Skeletal muscle tissue (tissue), 4 donors: ENCODE data around the gene ZNF784. TPM values are rescaled to one million over a fixed set of nuclear protein-coding genes. Genes with fewer than 3 reads are reported as not detected.

Source experiments
- H3K27ac ChIP-seq: one replicate; pipeline ENCODE4 v1.7.0; 2013; ENCODE audit warnings: mild to moderate bottlenecking, low read depth, low read length, inconsistent platforms
- H3K27me3 ChIP-seq, 3 donors: one replicate each; pipeline ENCODE4 v1.7.0; 2013; ENCODE audit warnings: low read length in 3 of 3; ENCODE audit not compliant: control insufficient read depth in 3 of 3, insufficient read depth in 3 of 3
- H3K36me3 ChIP-seq, 3 donors: one replicate each; pipeline ENCODE4 v1.7.0; 2013; ENCODE audit warnings: low read length in 3 of 3; ENCODE audit not compliant: control insufficient read depth in 3 of 3, insufficient read depth in 3 of 3
- H3K4me1 ChIP-seq, 3 donors: one replicate each; pipeline ENCODE4 v1.7.0; 2013; ENCODE audit warnings: low read length in 3 of 3, mild to moderate bottlenecking in 3 of 3; ENCODE audit not compliant: control insufficient read depth in 3 of 3, insufficient read depth in 3 of 3
- H3K4me3 ChIP-seq, 3 donors: one replicate each; pipeline ENCODE4 v1.7.0; 2013; ENCODE audit warnings: low read length in 3 of 3
- H3K9ac ChIP-seq, 3 donors: one replicate each; pipeline ENCODE4 v1.7.0; 2013; ENCODE audit warnings: low read length in 3 of 3, mild to moderate bottlenecking in 3 of 3, moderate library complexity in 2 of 3, low read depth in 1 of 3
- H3K9me3 ChIP-seq, 3 donors: one replicate each; pipeline ENCODE4 v1.7.0; 2013; ENCODE audit warnings: low read length in 3 of 3; ENCODE audit not compliant: control insufficient read depth in 3 of 3
- total RNA-seq: library from RNA; depleted of rRNA; stranded (reverse); fragments of >200 nt; gene quantifications from one replicate; pipeline ENCODE4 v1.2.3, GENCODE V29; 2014
- donor health status: Osteomylitis.

Gene ZNF784
- total RNA-seq, 1 donor from 2014 or later = 8.9 TPM

DNA sequence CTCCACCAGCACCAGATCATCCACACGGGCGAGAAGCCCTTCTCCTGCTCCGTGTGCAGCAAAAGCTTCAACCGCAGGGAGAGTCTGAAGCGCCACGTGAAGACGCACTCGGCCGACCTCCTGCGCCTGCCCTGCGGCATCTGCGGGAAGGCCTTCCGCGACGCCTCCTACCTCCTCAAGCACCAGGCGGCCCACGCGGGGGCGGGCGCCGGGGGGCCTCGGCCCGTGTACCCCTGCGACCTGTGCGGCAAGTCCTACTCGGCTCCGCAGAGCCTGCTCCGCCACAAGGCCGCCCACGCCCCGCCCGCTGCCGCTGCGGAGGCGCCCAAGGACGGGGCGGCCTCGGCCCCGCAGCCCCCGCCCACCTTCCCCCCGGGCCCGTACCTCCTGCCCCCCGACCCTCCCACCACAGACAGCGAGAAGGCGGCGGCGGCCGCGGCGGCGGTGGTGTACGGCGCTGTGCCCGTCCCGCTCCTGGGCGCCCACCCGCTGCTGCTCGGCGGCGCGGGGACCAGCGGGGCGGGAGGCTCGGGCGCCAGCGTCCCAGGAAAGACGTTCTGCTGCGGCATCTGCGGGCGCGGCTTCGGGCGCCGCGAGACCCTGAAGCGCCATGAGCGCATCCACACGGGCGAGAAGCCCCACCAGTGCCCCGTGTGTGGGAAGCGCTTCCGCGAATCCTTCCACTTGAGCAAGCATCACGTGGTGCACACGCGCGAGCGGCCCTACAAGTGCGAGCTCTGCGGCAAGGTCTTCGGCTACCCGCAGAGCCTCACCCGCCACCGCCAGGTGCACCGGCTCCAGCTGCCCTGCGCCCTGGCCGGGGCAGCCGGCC, 9.4 kb downstream of the ZNF784 start:
- Histone ChIP-seq H3K9ac (no peak overlapping the region), H3K4me3 (no peak overlapping the region), H3K9me3 (no peaks in the 10 kb centered on the region), H3K4me1 (peaks cover 37 to 42% (median 39%) of the 10 kb centered on the region in 3 donors), H3K36me3 (peaks cover 15 to 34% (median 21%) of the 10 kb centered on the region in 3 donors), H3K27me3 (no peaks in the 10 kb centered on the region), H3K27ac (no peak overlapping the region)

DNA sequence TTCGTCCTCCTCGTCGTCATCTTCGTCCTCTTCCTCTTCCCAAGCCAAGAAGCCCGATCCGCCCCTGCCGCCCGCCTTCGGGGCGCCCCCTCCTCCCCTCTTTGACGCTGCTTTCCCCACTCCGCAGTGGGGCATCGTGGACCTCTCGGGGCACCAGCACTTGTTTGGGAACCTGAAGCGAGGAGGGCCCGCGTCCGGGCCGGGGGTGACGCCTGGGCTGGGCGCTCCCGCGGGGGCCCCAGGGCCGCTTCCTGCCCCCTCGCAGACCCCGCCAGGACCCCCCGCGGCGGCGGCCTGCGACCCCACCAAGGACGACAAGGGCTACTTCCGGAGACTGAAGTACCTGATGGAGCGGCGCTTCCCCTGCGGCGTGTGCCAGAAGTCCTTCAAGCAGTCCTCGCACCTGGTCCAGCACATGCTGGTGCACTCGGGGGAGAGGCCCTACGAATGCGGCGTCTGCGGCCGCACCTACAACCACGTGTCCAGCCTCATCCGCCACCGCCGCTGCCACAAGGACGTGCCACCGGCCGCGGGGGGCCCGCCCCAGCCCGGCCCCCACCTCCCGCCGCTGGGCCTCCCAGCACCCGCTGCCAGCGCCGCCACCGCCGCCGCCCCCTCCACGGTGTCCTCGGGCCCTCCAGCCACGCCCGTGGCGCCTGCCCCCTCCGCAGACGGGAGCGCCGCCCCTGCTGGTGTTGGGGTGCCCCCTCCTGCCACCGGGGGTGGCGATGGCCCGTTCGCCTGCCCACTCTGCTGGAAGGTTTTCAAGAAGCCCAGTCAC, 10.2 kb downstream of the ZNF784 start:
- no peaks in the 10 kb centered on the region for H3K9me3 ChIP-seq
- H3K4me3 ChIP-seq = no peak overlapping the region
- no peaks in the 10 kb centered on the region for H3K27me3 ChIP-seq
- H3K9ac ChIP-seq = no peak overlapping the region
- H3K4me1 ChIP-seq = peaks cover 32 to 42% (median 38%) of the 10 kb centered on the region in 3 donors
- no peak overlapping the region for H3K27ac ChIP-seq
- H3K36me3 ChIP-seq = peaks cover 22 to 34% (median 29%) of the 10 kb centered on the region in 3 donors

DNA sequence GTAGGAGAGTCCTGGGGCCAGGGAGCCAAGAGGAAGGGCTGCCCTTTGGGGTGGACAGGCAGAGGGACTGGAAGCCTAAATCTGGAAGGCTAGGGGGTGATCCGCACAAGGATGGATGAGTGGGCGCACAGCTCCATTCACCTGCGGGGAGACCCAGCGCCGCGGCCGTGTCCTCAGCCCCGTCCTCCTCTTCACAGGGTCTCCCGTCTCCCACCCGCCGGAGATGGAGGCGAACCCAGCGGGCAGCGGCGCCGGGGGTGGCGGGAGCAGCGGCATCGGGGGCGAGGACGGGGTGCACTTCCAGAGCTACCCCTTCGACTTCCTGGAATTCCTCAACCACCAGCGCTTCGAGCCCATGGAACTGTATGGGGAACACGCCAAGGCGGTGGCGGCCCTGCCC, 11.0 kb downstream of the ZNF784 start:
- Histone ChIP-seq H3K4me3 (no peak overlapping the region), H3K36me3 (peaks cover 27 to 34% (median 34%) of the 10 kb centered on the region in 3 donors), H3K9me3 (no peaks in the 10 kb centered on the region), H3K4me1 (peaks cover 29 to 39% (median 37%) of the 10 kb centered on the region in 3 donors), H3K27me3 (no peaks in the 10 kb centered on the region), H3K9ac (no peak overlapping the region), H3K27ac (no peak overlapping the region)

DNA sequence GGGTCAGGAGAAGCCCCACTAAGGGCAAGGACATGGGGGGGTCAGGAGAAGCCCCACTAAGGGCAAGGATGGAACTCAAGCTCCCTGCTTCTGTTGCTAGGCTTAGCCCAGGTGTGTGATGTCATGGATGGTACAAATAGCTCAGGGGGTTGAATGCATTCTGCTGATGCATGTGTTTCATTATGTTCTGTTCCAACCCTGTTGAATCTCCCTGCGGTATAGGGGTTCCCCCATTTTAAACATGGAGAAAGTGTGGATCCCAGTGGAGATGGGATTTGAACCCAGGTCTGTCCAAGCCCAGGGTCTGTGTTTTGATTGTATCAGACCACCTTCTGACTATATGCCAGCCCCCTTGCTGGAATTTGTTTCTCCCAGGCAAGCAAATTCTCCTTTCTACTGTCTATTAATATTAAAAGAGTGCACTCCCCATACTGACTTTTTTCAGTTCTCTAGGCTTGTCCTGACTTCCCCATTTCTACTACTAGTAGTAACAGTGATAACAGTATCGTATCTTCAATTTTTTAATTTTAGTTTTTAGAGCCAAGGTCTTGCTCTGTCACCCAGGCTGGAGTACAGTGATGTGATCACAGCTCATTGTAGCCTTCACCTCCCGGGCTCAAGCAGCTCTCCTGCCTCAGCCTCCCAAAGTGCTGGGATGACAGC, 12.3 kb downstream of the ZNF784 start:
- peak overlapping the region; percentile 40 to 67 (median 58) for H3K4me3 ChIP-seq
- H3K9me3 ChIP-seq = no peaks in the 10 kb centered on the region
- no peaks in the 10 kb centered on the region for H3K27me3 ChIP-seq
- peak overlapping the region; percentile 93 for H3K27ac ChIP-seq
- peaks cover 37 to 47% (median 39%) of the 10 kb centered on the region in 3 donors for H3K4me1 ChIP-seq
- peaks cover 22 to 32% (median 26%) of the 10 kb centered on the region in 3 donors for H3K36me3 ChIP-seq
- H3K9ac ChIP-seq = peak overlapping the region in 2 of 3 donors; percentile 62 to 81

DNA sequence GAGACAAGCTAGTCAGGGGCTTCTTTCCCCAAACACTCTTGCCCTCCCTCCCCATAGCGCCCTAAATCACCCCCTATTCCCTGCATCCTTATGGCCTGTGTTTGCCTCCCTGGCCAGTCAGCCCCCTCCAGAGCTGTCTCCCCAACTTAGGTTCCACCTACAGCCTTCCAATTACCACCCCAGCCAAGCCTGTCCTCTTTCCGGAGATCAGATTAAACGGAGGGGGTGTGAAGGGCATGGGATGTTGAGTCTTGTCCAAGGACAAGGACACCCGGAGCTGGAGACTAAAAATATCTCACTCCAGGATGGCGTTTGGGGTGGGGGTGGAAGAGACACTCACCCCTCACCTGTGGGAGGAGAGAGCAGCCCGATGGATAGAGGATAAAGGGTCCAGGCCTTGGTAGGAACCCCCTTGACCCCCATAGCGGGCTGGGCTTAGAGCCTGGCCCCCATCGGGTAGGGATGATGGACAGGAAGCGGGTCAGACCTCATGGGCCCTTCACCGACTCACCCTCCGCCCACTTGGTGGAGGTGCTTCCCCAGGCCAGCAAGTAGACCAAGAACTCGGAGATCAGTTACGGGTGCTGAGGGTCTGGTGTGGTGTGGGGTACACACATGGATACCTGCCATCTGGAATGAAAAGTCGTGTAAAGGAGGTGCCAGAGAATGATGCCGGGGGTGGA, 12.9 kb downstream of the ZNF784 start:
- peaks cover 44 to 54% (median 46%) of the 10 kb centered on the region in 3 donors for H3K4me1 ChIP-seq
- peak overlapping the region; percentile 93 for H3K27ac ChIP-seq
- H3K4me3 ChIP-seq = peak overlapping the region; percentile 40 to 67 (median 58)
- H3K27me3 ChIP-seq = no peaks in the 10 kb centered on the region
- peak overlapping the region; percentile 62 to 81 (median 66) for H3K9ac ChIP-seq
- H3K9me3 ChIP-seq = no peaks in the 10 kb centered on the region
- peaks cover 21 to 27% (median 21%) of the 10 kb centered on the region in 3 donors for H3K36me3 ChIP-seq

DNA sequence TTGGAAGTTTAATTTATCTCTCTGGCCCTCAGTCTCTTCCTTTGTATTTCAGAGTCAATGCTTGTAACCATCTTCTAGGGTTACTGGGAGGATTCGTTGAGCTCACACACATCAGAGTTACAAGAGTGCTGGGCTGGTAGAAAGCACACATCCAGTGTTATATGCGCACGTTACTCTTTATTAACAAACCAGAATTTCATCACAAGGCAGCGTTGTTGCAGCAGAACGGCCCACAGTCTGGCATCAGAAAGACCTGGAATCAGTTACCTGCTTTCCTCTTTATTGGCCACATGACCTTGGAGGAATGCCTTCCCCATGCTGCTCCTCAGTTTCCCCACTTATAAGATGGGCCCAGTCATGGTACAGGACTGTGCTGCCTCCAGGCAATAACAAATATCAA, 15.0 kb downstream of the ZNF784 start:
- Histone ChIP-seq H3K27me3 (no peaks in the 10 kb centered on the region), H3K4me3 (no peak overlapping the region), H3K36me3 (peaks cover 8 to 18% (median 17%) of the 10 kb centered on the region in 3 donors), H3K4me1 (peaks cover 51 to 64% (median 57%) of the 10 kb centered on the region in 3 donors), H3K27ac (no peak overlapping the region), H3K9me3 (no peaks in the 10 kb centered on the region), H3K9ac (peak overlapping the region in 1 of 3 donors; percentile 51)

DNA sequence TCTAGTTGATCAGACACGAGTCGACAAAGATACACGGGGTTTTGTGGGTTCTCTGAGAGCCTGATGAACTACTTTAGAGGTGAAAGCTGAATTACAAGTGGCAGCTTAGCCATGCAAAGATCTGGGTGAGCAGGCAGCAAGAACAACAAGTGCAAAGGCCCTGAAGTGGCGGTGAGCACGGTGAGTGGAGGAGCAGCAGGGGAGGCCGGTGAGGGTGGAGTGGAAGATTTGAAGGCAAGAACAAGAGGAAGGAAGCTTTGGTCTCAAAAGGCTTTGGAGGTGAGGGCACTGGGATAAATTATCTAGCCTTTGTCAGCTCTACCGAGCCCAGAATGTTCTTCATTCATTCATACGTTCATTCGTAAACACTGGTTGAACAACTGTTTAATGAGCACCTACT, 17.5 kb downstream of the ZNF784 start:
- peaks cover 40 to 51% (median 45%) of the 10 kb centered on the region in 3 donors for H3K4me1 ChIP-seq
- H3K27me3 ChIP-seq = no peaks in the 10 kb centered on the region
- peaks cover 3 to 18% (median 17%) of the 10 kb centered on the region in 3 donors for H3K36me3 ChIP-seq
- H3K4me3 ChIP-seq = peak overlapping the region; percentile 92 to 97 (median 93)
- peak overlapping the region; percentile 96 to 99 (median 98) for H3K9ac ChIP-seq
- H3K27ac ChIP-seq = peak overlapping the region; percentile 92
- H3K9me3 ChIP-seq = no peaks in the 10 kb centered on the region

DNA sequence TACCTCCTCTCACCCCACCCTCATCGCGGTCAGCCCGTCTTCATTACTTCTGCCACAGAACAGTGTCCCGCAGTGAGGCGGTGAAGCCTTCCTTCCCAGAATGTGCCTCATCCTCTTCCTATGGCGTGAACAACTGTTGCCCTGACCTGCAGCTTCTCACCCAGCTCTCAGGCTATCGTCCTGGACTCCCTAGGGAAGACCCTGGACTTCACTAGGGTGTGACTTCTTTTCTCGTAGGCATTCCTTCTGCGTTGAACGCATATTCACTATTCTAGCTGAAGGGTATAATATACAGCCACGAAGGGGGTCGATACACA, 17.9 kb downstream of the ZNF784 start:
- no peaks in the 10 kb centered on the region for H3K9me3 ChIP-seq
- no peaks in the 10 kb centered on the region for H3K27me3 ChIP-seq
- peaks cover 3 to 18% (median 17%) of the 10 kb centered on the region in 3 donors for H3K36me3 ChIP-seq
- H3K4me3 ChIP-seq = peak overlapping the region; percentile 92 to 97 (median 93)
- peaks cover 37 to 47% (median 41%) of the 10 kb centered on the region in 3 donors for H3K4me1 ChIP-seq
- H3K27ac ChIP-seq = peak overlapping the region; percentile 92
- peak overlapping the region; percentile 96 to 99 (median 98) for H3K9ac ChIP-seq
